ENCODE data around the gene DLGAP4.

DNA sequence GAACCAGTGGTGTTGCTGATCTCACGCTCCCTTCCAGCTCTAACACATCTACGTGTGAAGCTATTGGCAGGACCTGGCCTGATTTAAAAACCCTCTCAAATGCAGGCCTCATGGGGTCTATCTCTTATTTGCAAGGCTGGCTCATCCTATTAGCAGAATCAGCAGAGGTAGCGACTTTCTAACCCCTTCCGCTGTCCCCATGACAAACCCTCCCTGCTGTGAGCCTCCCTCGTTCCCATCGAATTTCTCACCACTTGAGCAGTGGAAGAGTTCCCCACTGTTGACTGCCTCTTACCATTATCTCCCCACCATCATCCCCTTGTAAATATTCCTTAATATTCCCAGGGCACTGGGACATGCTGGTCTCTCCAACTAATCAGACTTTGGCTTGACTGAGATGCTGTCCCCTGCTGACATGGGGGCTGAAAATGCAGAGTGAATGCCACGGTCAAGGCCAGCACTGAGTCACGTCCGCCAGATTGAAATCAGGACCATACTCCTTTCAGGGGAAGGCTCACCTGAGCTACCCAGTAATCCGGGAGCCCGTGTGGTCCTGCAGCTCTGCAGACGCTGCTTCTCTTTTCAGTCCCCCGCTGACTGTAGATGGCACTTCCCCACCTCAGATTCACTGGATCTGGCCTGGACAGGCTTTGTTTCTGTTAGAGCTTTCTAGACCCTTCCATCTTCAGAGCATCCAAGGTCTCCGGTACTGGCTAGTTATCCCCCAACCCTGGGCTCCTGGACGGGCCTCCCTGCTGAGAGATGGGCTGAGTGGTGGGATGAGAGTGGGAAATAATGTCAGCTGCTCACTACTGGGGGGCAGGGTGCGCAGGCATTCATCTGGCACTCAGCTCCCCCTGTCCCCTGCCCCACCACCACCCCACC lies 46.7 kb upstream of the DLGAP4 start:
- TF ChIP-seq L3MBTL2 (conservative IDR thresholded peaks at IDR 0.05) (no peak), FOXM1 (IDR thresholded peaks at IDR 0.05; ENCODE audit: borderline replicate concordance) (no peak), SP1 (IDR thresholded peaks at IDR 0.05) (no peak), HDGF (IDR thresholded peaks at IDR 0.05; ENCODE audit: borderline replicate concordance) (no peak), ELF4 (IDR thresholded peaks at IDR 0.05) (no peak), TARDBP (IDR thresholded peaks at IDR 0.05) (no peak), LEF1 (IDR thresholded peaks at IDR 0.05; ENCODE audit: borderline replicate concordance) (no peak), FOXK2 (IDR thresholded peaks at IDR 0.05) (no peak), NFRKB (IDR thresholded peaks at IDR 0.05) (no peak), BHLHE40 (IDR thresholded peaks at IDR 0.05; ENCODE audit: borderline replicate concordance) (no peak), FOXA1 (IDR thresholded peaks at IDR 0.05) (no peak), SUZ12 (IDR thresholded peaks at IDR 0.05) (no peak)
- TF ChIP-seq, protein P1, sequence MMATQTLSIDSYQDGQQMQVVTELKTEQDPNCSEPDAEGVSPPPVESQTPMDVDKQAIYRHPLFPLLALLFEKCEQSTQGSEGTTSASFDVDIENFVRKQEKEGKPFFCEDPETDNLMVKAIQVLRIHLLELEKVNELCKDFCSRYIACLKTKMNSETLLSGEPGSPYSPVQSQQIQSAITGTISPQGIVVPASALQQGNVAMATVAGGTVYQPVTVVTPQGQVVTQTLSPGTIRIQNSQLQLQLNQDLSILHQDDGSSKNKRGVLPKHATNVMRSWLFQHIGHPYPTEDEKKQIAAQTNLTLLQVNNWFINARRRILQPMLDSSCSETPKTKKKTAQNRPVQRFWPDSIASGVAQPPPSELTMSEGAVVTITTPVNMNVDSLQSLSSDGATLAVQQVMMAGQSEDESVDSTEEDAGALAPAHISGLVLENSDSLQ (IDR thresholded peaks at IDR 0.05): no peak
